ENCODE measurements around the gene ORM2. TPM values are rescaled to one million over a fixed set of nuclear protein-coding genes. Genes with fewer than 3 reads are reported as not detected.

ORM2 gene
- total RNA-seq, 2 donors from 2014 or later, result 0.91 to 1.9 TPM

DNA sequence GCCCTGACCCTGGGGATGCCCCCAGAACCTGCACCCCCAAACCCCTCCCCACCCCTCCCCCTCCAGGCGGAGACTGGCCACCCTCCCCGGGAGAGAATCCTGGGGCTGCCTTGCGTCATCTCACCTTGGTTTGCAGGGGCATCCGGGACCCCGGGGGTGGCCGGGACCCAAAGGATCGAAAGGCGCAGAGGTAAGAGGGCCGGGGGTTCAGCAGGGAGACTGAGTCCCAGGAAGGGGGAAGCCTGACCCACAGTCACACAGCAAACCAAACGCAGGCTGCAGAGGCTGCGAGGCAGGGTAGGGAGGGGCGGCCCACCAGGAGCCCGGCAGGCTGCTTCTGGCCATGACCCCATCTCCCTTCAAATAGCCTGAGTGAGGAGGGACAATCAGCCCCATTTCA, 40.6 kb upstream of the ORM2 start:
- intact Hi-C loops (cut with DNase I), result loop anchor here (2.0 kb wide), 1 partner anchor 176 kb away; no protein-coding TSS in a partner anchor
- H3K4me1 ChIP-seq (replicated peaks), result no peaks in the 10 kb centered on the region
- TF ChIP-seq, protein P1, sequence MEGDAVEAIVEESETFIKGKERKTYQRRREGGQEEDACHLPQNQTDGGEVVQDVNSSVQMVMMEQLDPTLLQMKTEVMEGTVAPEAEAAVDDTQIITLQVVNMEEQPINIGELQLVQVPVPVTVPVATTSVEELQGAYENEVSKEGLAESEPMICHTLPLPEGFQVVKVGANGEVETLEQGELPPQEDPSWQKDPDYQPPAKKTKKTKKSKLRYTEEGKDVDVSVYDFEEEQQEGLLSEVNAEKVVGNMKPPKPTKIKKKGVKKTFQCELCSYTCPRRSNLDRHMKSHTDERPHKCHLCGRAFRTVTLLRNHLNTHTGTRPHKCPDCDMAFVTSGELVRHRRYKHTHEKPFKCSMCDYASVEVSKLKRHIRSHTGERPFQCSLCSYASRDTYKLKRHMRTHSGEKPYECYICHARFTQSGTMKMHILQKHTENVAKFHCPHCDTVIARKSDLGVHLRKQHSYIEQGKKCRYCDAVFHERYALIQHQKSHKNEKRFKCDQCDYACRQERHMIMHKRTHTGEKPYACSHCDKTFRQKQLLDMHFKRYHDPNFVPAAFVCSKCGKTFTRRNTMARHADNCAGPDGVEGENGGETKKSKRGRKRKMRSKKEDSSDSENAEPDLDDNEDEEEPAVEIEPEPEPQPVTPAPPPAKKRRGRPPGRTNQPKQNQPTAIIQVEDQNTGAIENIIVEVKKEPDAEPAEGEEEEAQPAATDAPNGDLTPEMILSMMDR (IDR thresholded peaks at IDR 0.05), result no peak
- TF ChIP-seq POLR2A (IDR thresholded peaks at IDR 0.05) (no peak), POLR2AphosphoS5 (IDR thresholded peaks at IDR 0.05) (no peak)
- H3K27ac ChIP-seq, result no peak overlapping the region
- no peak for DNase-seq (ENCODE audit: low spot score)
- no peaks in the 10 kb centered on the region for H3K36me3 ChIP-seq
- no peak overlapping the region for H3K4me3 ChIP-seq
- 90% methylated on average over 13 of the region's 13 CpGs for WGBS
- H3K9me3 ChIP-seq, result no peaks in the 10 kb centered on the region
- no peaks in the 10 kb centered on the region for H3K27me3 ChIP-seq (replicated peaks; ENCODE audit: insufficient read depth)

- H3K36me3 ChIP-seq, result no peaks in the 10 kb centered on the region
- 86% methylated on average over 13 of the region's 13 CpGs for WGBS
- H3K27ac ChIP-seq, result no peak overlapping the region
- H3K4me3 ChIP-seq, result no peak overlapping the region
- intact Hi-C loops (cut with DNase I), result loop anchor here (2.0 kb wide), 2 partner anchors 177 to 207 kb away; no protein-coding TSS in a partner anchor
- no peaks in the 10 kb centered on the region for H3K9me3 ChIP-seq
- H3K27me3 ChIP-seq (replicated peaks; ENCODE audit: insufficient read depth), result no peaks in the 10 kb centered on the region
- TF ChIP-seq, protein P1 (IDR thresholded peaks at IDR 0.05), result no peak
- TF ChIP-seq POLR2AphosphoS5 (IDR thresholded peaks at IDR 0.05) (no peak), POLR2A (IDR thresholded peaks at IDR 0.05) (no peak)
- no peaks in the 10 kb centered on the region for H3K4me1 ChIP-seq (replicated peaks)
- no peak for DNase-seq (ENCODE audit: low spot score)
Observed at GRCh38 chr9:114289571-114290481, 39.8 kb upstream of the ORM2 start.

- Histone ChIP-seq H3K9me3 (no peaks in the 10 kb centered on the region), H3K27ac (no peak overlapping the region), H3K4me3 (no peak overlapping the region), H3K36me3 (no peaks in the 10 kb centered on the region), H3K27me3 (replicated peaks; ENCODE audit: insufficient read depth) (no peaks in the 10 kb centered on the region), H3K4me1 (replicated peaks) (no peaks in the 10 kb centered on the region)
- WGBS, result 76% methylated on average over 7 of the region's 7 CpGs
- TF ChIP-seq POLR2AphosphoS5 (IDR thresholded peaks at IDR 0.05) (no peak), POLR2A (IDR thresholded peaks at IDR 0.05) (no peak)
- TF ChIP-seq, protein P1 (IDR thresholded peaks at IDR 0.05), result no peak
- DNase-seq (ENCODE audit: low spot score), result no peak
- intact Hi-C loops (cut with DNase I), result loop anchor here (2.0 kb wide), 1 partner anchor 208 kb away; no protein-coding TSS in a partner anchor
Observed at GRCh38 chr9:114290561-114290986, 39.1 kb upstream of the ORM2 start.

DNA sequence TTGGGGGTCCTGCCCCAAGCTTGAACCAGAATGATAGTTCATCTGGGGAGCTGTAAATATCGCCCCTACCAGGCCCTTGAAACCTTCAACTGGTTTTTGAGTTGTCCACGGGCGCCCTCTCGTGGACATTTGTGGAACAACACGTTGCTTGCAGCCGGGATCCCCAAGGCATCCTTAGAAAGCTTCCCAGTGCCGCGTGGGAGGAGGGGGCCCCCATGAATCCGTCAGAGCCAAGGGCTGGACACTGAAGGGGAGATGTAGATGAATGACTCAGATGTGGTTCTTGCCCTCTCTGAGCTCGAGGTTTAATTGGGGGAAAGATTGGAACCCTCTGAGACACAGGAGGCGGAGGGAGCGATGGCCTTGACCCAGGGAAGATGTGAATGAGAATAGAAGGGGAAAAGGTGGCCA, 38.6 kb upstream of the ORM2 start:
- Histone ChIP-seq H3K4me3 (no peak overlapping the region), H3K4me1 (replicated peaks) (no peaks in the 10 kb centered on the region), H3K27me3 (replicated peaks; ENCODE audit: insufficient read depth) (no peaks in the 10 kb centered on the region), H3K9me3 (no peaks in the 10 kb centered on the region), H3K36me3 (no peaks in the 10 kb centered on the region), H3K27ac (no peak overlapping the region)
- WGBS, result 15% methylated on average over 12 of the region's 12 CpGs
- no peak for TF ChIP-seq POLR2A (IDR thresholded peaks at IDR 0.05)
- peak; percentile 32 for TF ChIP-seq POLR2AphosphoS5 (IDR thresholded peaks at IDR 0.05)
- TF ChIP-seq, protein P1 (IDR thresholded peaks at IDR 0.05), result peak; percentile 89 to 96 (median 94)
- intact Hi-C loops (cut with DNase I), result loop anchor here (2.0 kb wide), 1 partner anchor 208 kb away; no protein-coding TSS in a partner anchor
- peak; percentile 56 for DNase-seq (ENCODE audit: low spot score)
